AG10803 (cell line): Measurements from ENCODE around the gene PKM.

Experiments used
- DNase-seq: peaks from one replicate; pipeline ENCODE4 v3.0.0; 2010; ENCODE audit warnings: low read depth
- H3K4me3 ChIP-seq: 2 replicates; pipeline ENCODE4 v1.5.1; 2011; ENCODE audit warnings: mild to moderate bottlenecking, low read length, control low read depth
- CTCF ChIP-seq: conservative IDR thresholded peaks from 2 replicates; pipeline ENCODE4 v1.5.1; 2011; ENCODE audit warnings: mild to moderate bottlenecking, low read length, control low read depth, inconsistent platforms

The PKM gene

DNA sequence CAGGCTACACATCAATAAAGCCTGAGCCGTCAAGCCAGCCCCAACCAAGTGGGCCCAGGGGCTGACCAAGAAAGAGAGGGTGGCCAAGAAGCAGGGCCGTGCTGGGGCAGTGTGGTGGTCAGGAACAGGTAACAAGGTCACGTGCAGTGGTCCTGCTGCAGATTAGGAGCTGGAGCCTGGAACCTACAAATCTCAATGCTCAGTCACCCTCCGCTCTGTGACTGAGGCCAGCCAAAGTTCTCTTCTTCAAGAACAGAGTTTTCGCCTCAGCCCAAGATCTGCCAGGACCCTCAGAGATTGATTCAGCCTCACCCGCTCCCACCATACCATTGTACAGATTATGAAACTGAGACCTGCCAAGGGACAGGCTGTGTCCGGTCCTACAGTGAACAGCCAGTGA lies 60.3 kb downstream of the PKM start:
- no peak for DNase-seq
- no peak for TF ChIP-seq CTCF
- H3K4me3 ChIP-seq = no peak overlapping the region

- no peak for DNase-seq
- H3K4me3 ChIP-seq = no peak overlapping the region
- no peak for TF ChIP-seq CTCF
These were observed 60.9 kb downstream of the PKM start for GRCh38 chr15:72169921-72170611.

- no peak overlapping the region for H3K4me3 ChIP-seq
- DNase-seq = no peak
These were observed 61.6 kb downstream of the PKM start for GRCh38 chr15:72169236-72169920.

GRCh38 chr15:72168808-72169190 lies 62.2 kb downstream of the PKM start:
- no peak for DNase-seq
- no peak overlapping the region for H3K4me3 ChIP-seq
- TF ChIP-seq CTCF = no peak

More at GRCh38 chr15:72169236-72169920, 61.6 kb downstream of the PKM start:
- TF ChIP-seq CTCF = no peak

DNA sequence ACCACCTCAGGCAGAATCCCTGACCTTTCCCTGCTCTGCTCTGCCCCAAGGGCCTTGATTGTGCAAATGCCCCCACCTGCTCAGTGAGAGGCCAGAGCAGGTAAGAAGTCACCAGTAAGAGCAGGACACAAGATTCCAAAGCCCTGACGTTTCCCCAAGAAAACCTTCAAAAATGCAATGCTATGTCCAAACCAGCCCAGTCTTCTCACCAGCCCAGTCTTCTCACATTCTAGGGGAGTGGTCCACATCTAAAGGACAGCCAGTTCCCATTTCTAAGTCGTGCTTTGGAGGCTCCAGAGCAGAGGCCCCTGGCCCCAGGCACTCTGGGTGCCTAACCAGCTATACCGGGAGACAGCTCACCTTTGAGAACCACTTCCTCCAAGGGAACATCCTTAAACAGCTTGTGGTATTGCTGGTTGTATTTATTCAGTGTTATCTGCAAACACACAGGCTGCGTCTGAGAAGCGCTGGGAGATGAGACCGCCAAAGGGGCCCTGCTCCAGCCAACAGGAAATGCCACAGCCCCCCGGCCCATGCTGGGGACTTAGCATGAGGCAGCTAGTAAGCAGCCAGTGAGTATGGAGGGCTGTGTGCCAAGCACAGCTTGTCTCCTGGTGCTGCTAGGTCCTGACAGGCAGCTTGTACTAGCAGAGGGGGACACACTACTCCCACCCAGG lies 62.7 kb downstream of the PKM start:
- no peak for DNase-seq
- no peak overlapping the region for H3K4me3 ChIP-seq
- TF ChIP-seq CTCF = no peak

- no peak for DNase-seq
- H3K4me3 ChIP-seq = no peak overlapping the region
- TF ChIP-seq CTCF = no peak
These were observed 63.5 kb downstream of the PKM start for GRCh38 chr15:72167445-72167844.
